Suprapubic skin (tissue), 3 donors: Measurements from ENCODE around the gene PRKAG3.

Experiments used
- POLR2A ChIP-seq, 2 donors: fragments of 450-650 bp; IDR thresholded peaks; one replicate each; pipeline ENCODE4 v1.6.1; 2017; ENCODE audit warnings: antibody characterized with exemption in 2 of 2, mild to moderate bottlenecking in 2 of 2, moderate library complexity in 2 of 2
- TF ChIP-seq, protein P1 (sequence below), 2 donors: fragments of 200-600 bp in 1 of 2; fragments of 450-650 bp in 1 of 2; sonication (generic) in 1 of 2; IDR thresholded peaks; one replicate each; pipeline ENCODE4 v1.5.1; 2016 to 2019; ENCODE audit warnings: antibody characterized with exemption in 2 of 2, mild to moderate bottlenecking in 1 of 2, moderate library complexity in 1 of 2

DNA sequence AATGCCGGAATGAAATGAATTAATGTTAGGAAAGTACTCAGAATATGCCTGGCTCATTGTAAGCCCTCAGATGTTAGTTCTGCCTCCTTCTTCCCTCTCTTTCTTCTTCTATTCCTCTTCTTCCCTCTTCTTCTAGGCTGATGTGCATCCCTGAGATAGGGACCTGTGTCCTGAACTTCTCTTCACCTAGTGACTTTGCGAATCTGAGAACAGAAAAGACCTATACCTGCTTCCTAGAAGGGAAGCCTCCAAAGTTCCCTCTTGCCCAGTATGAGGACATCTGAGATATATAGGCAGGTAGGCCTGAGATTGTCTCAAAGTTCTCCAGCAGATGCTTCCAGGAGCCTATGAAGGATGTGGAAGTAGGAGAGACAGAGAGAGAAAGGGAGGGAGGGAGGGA, 57.7 kb downstream of the PRKAG3 start:
- TF ChIP-seq, protein P1, sequence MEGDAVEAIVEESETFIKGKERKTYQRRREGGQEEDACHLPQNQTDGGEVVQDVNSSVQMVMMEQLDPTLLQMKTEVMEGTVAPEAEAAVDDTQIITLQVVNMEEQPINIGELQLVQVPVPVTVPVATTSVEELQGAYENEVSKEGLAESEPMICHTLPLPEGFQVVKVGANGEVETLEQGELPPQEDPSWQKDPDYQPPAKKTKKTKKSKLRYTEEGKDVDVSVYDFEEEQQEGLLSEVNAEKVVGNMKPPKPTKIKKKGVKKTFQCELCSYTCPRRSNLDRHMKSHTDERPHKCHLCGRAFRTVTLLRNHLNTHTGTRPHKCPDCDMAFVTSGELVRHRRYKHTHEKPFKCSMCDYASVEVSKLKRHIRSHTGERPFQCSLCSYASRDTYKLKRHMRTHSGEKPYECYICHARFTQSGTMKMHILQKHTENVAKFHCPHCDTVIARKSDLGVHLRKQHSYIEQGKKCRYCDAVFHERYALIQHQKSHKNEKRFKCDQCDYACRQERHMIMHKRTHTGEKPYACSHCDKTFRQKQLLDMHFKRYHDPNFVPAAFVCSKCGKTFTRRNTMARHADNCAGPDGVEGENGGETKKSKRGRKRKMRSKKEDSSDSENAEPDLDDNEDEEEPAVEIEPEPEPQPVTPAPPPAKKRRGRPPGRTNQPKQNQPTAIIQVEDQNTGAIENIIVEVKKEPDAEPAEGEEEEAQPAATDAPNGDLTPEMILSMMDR (IDR thresholded peaks at IDR 0.05) = no peak
- no peak for TF ChIP-seq POLR2A (IDR thresholded peaks at IDR 0.05)
